ENCODE results near the gene RIPPLY2.

DNA sequence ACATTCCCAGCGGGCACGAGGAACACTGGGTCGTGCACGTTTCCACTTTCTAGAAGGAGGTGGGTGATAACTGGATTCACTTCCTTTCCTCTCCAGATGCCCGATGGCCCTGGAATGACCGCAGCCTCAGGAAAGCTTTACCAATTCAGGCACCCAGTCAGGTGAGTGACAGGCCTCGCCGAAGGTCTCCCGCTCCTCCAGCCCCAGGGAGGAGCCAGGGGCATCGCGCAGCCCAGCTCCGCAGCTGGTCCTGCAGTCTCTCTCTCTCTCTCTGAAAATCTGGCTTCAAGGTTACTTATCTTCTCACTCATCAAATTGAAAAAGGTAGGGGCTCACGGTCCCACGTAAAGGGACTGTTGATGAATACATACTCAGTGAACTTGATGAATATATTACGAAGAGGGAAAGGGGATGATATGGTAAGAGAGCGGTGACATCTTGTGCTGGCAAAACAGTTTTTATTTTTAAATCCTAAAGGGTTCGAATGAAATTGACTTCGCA lies 891 bp downstream of the RIPPLY2 start:
- TF ChIP-seq CTCF (IDR thresholded peaks at IDR 0.05) (no peak), POLR2AphosphoS5 (IDR thresholded peaks at IDR 0.05) (no peak)

All from breast epithelium (tissue), 3 donors.